Activated gamma-delta T cell treated with anti-CD3 and anti-CD28 coated beads, Interleukin-2, amount 50 U/mL, for 16 hours (primary cell): ENCODE measurements around the gene EYS.
"Not testable (repeated sequence)": the region's sequence is repeated elsewhere in the genome, so short reads cannot be mapped to it uniquely, and the experiment has no call there.

Experiments
- DNase-seq: peaks from one replicate; pipeline ENCODE4 v3.0.0-alpha.2; 2020; ENCODE audit warnings: low read depth

Gene EYS

DNA sequence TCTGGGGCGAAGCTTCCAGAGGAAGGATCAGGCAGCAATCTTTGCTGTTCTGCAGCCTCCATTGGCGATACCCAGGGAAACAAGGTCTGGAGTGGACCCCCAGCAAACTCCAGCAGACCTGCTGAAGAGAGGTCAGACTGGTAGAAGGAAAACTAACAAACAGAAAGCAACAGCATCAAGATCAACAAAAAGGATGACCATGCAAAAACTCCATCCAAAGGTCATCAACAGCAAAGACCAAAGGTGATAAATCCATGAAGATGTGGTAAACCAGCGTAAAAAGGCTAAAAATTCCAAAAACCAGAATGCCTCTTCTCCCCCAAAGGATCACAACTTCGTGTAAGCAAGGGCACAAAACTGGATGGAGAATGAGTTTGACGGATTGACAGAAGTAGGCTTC lies 1818.6 kb downstream of the EYS start:
- DNase-seq, result no peak

- DNase-seq, result not testable (repeated sequence)
These were observed 1819.2 kb downstream of the EYS start for GRCh38 chr6:63887804-63888203.

GRCh38 chr6:63887002-63887751 lies 1819.8 kb downstream of the EYS start:
- no peak for DNase-seq

DNA sequence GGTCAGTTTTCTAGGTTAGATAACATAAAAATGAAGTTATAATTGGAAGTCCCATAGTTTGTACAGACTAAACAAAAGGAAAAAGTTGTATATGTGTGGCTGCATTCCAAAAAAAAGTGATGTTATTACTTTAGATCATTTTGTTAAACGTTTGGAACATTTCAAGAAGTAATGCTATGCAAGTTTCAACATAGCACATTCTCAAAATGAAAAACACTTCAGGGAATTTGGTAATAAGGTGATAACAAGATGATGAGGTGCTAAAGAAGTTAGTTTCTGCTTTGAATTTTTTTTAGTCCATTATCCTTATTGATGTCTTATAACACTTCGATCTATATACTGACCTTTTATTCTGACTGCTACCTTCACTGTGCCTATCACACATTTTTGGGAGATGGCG lies 1820.7 kb downstream of the EYS start:
- no peak for DNase-seq

DNA sequence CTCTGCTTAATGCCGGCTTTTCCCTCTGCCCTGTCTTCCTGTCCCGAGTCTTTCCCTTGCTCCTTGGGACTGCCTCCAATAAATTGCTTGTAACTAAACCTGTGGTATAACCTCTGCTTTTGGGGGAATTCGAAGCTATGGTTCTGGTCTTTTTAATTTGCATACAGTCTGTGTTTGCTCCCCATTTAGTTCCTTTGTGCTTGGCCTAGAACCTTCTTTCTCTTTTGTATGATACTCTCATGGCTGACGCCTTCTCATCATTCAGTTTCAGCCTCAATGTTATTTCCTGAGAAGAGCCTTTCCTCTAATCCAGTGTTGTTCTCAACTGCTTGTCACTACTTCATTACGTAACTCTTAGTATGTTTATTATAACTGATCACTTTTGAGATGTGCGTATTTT lies 1823.4 kb downstream of the EYS start:
- DNase-seq, result no peak

DNA sequence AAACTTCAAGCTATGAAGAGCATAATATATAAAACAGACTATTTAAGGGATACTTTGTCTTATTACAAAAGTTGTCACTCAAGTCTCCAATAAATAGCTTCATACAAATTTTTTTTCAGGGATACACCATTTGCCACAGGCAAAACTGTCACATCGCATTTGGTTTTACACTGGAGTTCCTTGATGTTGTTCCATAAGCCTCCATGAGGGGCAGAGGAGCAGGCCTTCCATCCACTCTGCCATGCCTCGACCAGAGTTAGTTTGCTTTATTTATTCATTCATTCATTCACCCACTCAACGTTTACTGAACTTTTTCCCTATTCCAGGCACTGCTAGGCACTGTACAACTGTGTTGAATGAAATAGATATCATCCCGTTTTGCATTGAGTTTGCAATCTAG lies 1824.8 kb downstream of the EYS start:
- DNase-seq, result no peak

DNA sequence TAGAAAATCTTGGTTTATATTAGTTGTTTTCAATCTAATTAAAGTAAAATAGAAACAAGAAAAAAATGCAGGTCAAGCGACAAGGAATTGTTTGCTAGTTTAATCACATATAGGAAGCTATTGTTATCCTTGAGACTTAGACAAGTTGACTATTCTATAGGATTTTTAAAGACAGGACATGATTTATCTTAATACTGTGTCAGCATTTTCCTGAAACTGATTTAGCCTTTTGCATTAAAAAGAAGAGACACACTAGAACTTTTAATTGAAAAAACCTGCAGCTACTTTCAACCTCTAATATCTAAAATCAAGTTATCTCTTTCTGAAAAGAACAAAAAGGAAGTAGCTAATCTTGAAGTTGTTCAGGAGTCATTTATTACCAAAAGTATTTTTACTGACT lies 1825.2 kb downstream of the EYS start:
- DNase-seq, result no peak

GRCh38 chr6:63872233-63872632 lies 1834.8 kb downstream of the EYS start:
- no peak for DNase-seq

GRCh38 chr6:63868351-63868750 lies 1838.7 kb downstream of the EYS start:
- DNase-seq, result no peak

GRCh38 chr6:63864671-63865318 lies 1842.2 kb downstream of the EYS start:
- no peak for DNase-seq

GRCh38 chr6:63864061-63864460 lies 1843.0 kb downstream of the EYS start:
- no peak for DNase-seq

DNA sequence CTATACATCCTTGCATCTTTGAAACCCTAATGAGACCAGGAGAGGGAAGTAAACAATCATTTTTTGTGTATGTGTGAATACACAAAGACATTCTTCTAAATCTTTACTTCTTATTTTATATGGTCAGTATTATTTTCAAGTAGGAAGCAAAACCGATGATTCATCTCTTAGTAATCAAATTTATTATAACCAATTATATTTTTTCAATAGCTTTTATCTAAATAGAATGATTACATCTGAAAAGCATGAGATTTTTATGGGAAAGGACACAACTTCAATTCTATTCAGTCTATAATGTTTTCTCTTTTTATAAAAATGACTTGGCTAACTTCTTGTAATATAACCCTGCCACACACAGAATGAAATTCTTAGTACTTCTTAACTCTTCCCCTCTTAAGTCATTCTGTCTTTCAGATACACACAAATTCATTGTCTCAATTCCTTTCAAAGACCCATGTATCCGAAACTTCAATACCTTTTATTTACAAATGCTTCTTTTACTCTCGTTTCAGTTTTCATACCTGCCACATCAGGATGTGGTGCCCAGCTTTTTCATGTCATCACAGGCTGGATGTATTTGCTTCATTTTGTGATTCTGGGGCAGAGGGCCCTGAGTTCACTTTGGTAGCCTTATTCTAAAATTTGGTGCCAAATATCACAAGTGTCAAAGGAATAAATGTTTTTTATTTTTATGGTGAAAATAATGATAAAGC lies 1844.4 kb downstream of the EYS start:
- no peak for DNase-seq

GRCh38 chr6:63859528-63859927 lies 1847.5 kb downstream of the EYS start:
- DNase-seq, result no peak

DNA sequence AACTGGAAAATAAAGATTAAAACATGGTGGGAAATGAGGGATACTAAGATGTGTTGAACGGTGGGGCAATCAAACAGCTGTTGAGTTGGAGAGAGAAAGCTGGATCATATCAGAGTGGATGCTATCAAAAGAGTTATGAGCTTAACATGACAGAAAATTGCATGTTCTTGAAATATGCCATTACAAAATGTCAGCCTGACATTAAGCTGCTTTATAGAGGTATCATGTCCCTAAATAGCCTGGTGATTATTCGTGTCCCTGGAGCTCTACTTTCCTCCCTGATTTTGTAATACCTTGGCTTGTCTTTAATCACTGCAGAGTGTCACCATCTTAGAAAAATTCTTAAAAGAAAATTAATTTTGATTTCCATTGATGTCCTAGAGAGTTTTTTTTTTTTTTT lies 1848.3 kb downstream of the EYS start:
- no peak for DNase-seq

GRCh38 chr6:63856271-63856670 lies 1850.8 kb downstream of the EYS start:
- no peak for DNase-seq

DNA sequence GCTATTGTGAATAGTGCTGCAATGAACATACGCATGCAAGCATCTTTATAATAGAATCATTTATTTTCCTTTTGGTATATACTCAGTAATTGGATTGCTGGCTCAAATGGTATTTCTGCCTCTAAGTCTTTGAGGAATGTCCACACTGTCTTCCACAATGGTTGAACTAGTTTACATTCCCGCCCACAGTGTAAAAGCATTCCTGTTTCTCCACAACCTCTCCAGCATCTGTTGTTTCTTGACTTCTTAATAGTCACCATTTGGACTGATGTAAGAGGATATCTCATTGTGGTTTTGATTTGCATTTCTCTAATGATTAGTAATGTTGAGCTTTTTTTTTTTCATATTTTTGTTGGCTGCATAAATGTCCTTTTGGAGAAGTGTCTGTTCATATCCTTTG lies 1862.7 kb downstream of the EYS start:
- DNase-seq, result no peak

DNA sequence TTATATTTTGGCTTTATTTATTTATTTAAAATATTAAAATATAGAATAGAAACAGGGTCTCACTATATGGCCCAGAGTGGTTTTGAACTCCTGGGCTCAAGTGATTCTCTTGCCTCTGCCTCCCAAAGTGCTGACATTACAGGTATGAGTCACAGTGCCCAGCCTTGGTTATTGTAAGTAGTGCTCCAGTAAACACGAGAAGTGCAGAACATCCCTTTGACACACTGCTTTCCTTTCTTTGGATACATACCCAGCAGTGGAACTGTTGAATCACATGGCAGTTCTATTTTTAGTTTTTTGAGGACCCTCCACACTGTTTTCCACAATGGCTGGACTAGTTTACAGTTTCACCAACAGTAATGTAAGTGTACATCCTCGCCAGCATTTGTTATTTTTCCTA lies 1867.5 kb downstream of the EYS start:
- DNase-seq, result no peak

- not testable (repeated sequence) for DNase-seq
These were observed 1878.3 kb downstream of the EYS start for GRCh38 chr6:63828678-63829077.

GRCh38 chr6:63824722-63825121 lies 1882.3 kb downstream of the EYS start:
- DNase-seq, result no peak

DNA sequence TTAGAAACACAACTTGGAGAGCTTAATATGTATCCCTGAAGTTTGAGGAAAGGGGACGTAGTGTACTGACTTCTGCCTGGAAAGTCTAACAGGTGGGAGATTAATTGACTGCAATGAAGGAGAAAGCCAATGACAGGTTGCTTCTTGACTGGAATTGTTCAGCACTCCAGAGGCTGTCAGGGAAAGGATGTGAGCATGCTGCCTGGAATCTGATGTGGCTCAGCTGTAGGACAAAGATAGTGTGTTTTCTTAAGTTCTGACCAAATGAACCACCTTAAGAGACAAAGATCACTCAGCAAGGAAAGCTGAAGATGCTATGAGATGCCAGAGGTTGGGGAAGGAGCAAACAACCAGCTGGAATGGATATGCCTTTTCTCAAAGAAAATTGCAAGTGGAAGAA lies 1885.6 kb downstream of the EYS start:
- no peak for DNase-seq

- DNase-seq, result no peak
These were observed 1887.2 kb downstream of the EYS start for GRCh38 chr6:63819831-63820230.

GRCh38 chr6:63817492-63818050 lies 1889.5 kb downstream of the EYS start:
- no peak for DNase-seq

GRCh38 chr6:63816982-63817436 lies 1890.0 kb downstream of the EYS start:
- no peak for DNase-seq
